Hepatocyte (in vitro differentiated cells): Measurements from ENCODE around the gene HOXC4.
"Not testable (repeated sequence)": the region's sequence is repeated elsewhere in the genome, so short reads cannot be mapped to it uniquely, and the experiment has no call there.

Experiments
- CTCF ChIP-seq: fragments of 200-600 bp; sonication (generic); IDR thresholded peaks from 2 replicates; pipeline ENCODE4 v1.5.1; 2016; ENCODE audit warnings: antibody characterized with exemption, mild to moderate bottlenecking; ENCODE audit not compliant: poor library complexity
- EZH2 ChIP-seq: fragments of 200-600 bp; sonication (generic); IDR thresholded peaks from 2 replicates; pipeline ENCODE4 v1.6.1; 2016; ENCODE audit warnings: antibody characterized with exemption, mild to moderate bottlenecking, borderline replicate concordance
- EZH2phosphoT487 ChIP-seq: fragments of 200-600 bp; sonication (generic); IDR thresholded peaks from one replicate; pipeline ENCODE4 v1.6.1; 2018; ENCODE audit warnings: antibody characterized with exemption, mild to moderate bottlenecking, low read depth, moderate library complexity; ENCODE audit not compliant: unreplicated experiment, severe bottlenecking

- TF ChIP-seq CTCF, EZH2, EZH2phosphoT487: not testable (repeated sequence)
Observed at GRCh38 chr12:54102223-54102622, 48.6 kb downstream of the HOXC4 start.
